Ovary (tissue), 3 donors: ENCODE measurements around the gene NCK2.

Source experiments
- EP300 ChIP-seq: sonication (generic); formaldehyde crosslinking; IDR thresholded peaks from one replicate; pipeline ENCODE4 v1.6.1; 2017; ENCODE audit warnings: antibody characterized with exemption
- POLR2A ChIP-seq: fragments of 450-650 bp; IDR thresholded peaks from one replicate; pipeline ENCODE4 v1.6.1; 2017; ENCODE audit warnings: antibody characterized with exemption, mild to moderate bottlenecking, moderate library complexity
- TF ChIP-seq, protein P1 (sequence below), 3 donors: fragments of 450-650 bp in 2 of 3; fragments of 200-600 bp in 1 of 3; IDR thresholded peaks; one replicate each; pipeline versions ENCODE4 v1.5.1 to v1.8.0; 2016 to 2022; ENCODE audit warnings: antibody characterized with exemption in 3 of 3, mild to moderate bottlenecking in 1 of 3
- donor health status: DM: no; HTN: no; CAD: no.

DNA sequence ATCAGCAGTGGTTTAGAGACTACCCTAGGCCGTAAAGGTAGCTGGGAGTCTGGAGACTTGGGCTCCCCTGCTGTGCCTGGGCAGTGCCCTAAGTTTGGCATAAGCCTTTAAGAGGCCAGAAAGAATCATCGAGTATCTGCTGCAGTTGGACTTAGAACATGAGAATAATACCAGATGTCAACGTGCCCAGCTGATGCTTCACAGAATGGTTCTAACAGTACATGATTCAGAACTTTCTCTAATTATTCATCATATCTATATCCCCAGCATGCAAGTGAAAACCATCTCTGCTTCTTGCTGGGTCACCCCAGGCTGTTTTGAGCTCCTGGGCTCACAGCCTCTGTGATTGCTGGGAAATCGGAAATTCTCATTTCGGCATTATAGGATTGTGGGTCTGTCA lies 118.1 kb downstream of the NCK2 start:
- no peak for TF ChIP-seq POLR2A
- TF ChIP-seq, protein P1, sequence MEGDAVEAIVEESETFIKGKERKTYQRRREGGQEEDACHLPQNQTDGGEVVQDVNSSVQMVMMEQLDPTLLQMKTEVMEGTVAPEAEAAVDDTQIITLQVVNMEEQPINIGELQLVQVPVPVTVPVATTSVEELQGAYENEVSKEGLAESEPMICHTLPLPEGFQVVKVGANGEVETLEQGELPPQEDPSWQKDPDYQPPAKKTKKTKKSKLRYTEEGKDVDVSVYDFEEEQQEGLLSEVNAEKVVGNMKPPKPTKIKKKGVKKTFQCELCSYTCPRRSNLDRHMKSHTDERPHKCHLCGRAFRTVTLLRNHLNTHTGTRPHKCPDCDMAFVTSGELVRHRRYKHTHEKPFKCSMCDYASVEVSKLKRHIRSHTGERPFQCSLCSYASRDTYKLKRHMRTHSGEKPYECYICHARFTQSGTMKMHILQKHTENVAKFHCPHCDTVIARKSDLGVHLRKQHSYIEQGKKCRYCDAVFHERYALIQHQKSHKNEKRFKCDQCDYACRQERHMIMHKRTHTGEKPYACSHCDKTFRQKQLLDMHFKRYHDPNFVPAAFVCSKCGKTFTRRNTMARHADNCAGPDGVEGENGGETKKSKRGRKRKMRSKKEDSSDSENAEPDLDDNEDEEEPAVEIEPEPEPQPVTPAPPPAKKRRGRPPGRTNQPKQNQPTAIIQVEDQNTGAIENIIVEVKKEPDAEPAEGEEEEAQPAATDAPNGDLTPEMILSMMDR (IDR thresholded peaks at IDR 0.05): no peak
- no peak for TF ChIP-seq EP300
